ENCODE data around the gene WDR64.

DNA sequence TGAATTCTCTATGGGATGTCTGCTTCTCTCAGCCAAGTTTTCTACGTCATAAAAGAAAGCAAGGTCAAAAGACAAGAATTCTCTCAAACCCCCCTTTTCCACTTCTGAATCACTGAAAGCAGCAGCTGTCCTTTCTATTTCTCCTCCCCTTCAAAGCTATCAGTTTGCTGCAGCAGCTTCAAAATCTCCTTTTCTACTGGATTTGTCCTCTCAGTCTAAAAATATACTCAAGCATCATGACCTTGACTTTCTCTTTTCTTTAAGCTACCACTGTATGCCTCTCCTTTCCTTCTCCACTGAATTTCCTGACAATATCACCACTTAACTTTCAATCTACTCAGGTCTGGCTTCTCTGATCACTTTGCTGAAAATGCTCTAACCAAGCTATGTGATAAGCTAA is 1.9 kb downstream of the WDR64 start:
- TF ChIP-seq, protein P1, sequence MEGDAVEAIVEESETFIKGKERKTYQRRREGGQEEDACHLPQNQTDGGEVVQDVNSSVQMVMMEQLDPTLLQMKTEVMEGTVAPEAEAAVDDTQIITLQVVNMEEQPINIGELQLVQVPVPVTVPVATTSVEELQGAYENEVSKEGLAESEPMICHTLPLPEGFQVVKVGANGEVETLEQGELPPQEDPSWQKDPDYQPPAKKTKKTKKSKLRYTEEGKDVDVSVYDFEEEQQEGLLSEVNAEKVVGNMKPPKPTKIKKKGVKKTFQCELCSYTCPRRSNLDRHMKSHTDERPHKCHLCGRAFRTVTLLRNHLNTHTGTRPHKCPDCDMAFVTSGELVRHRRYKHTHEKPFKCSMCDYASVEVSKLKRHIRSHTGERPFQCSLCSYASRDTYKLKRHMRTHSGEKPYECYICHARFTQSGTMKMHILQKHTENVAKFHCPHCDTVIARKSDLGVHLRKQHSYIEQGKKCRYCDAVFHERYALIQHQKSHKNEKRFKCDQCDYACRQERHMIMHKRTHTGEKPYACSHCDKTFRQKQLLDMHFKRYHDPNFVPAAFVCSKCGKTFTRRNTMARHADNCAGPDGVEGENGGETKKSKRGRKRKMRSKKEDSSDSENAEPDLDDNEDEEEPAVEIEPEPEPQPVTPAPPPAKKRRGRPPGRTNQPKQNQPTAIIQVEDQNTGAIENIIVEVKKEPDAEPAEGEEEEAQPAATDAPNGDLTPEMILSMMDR (IDR thresholded peaks at IDR 0.05): no peak
- TF ChIP-seq POLR2A (IDR thresholded peaks at IDR 0.05): no peak
- no peak for TF ChIP-seq EP300 (IDR thresholded peaks at IDR 0.05)

All from ovary (tissue), 3 donors.